Adipocyte (in vitro differentiated cells): ENCODE measurements around the gene RAMP3.

Experiments used
- DNase-seq: peaks from one replicate; pipeline ENCODE4 v3.0.0-alpha.2; 2015; ENCODE audit warnings: low read depth
- H3K27me3 ChIP-seq: replicated peaks from 2 replicates; pipeline ENCODE4 v1.7.0; 2013; ENCODE audit warnings: mild to moderate bottlenecking, low read length, moderate library complexity; ENCODE audit not compliant: control insufficient read depth, insufficient read depth
- H3K36me3 ChIP-seq: 2 replicates; pipeline ENCODE4 v1.7.0; 2013; ENCODE audit warnings: low read length, mild to moderate bottlenecking, moderate library complexity; ENCODE audit not compliant: control insufficient read depth, insufficient read depth, severe bottlenecking
- H3K4me1 ChIP-seq: 2 replicates; pipeline ENCODE4 v1.7.0; 2013; ENCODE audit warnings: mild to moderate bottlenecking, low read length, moderate library complexity; ENCODE audit not compliant: control insufficient read depth, insufficient read depth
- H3K4me3 ChIP-seq: 2 replicates; pipeline ENCODE4 v1.7.0; 2013; ENCODE audit warnings: mild to moderate bottlenecking, low read length, moderate library complexity
- H3K9ac ChIP-seq: 2 replicates; pipeline ENCODE4 v1.7.0; 2013; ENCODE audit warnings: mild to moderate bottlenecking, low read length, moderate library complexity
- H3K9me3 ChIP-seq: 2 replicates; pipeline ENCODE4 v1.7.0; 2013; ENCODE audit warnings: mild to moderate bottlenecking, low read length, moderate library complexity; ENCODE audit not compliant: control insufficient read depth

RAMP3 gene

GRCh38 chr7:45122975-45123860 is 34.4 kb upstream of the RAMP3 start:
- Histone ChIP-seq H3K36me3 (no peaks in the 10 kb centered on the region), H3K4me3 (no peak overlapping the region), H3K9me3 (no peaks in the 10 kb centered on the region), H3K9ac (no peak overlapping the region), H3K4me1 (no peaks in the 10 kb centered on the region), H3K27me3 (peaks cover 18% of the 10 kb centered on the region)
- DNase-seq = no peak

DNA sequence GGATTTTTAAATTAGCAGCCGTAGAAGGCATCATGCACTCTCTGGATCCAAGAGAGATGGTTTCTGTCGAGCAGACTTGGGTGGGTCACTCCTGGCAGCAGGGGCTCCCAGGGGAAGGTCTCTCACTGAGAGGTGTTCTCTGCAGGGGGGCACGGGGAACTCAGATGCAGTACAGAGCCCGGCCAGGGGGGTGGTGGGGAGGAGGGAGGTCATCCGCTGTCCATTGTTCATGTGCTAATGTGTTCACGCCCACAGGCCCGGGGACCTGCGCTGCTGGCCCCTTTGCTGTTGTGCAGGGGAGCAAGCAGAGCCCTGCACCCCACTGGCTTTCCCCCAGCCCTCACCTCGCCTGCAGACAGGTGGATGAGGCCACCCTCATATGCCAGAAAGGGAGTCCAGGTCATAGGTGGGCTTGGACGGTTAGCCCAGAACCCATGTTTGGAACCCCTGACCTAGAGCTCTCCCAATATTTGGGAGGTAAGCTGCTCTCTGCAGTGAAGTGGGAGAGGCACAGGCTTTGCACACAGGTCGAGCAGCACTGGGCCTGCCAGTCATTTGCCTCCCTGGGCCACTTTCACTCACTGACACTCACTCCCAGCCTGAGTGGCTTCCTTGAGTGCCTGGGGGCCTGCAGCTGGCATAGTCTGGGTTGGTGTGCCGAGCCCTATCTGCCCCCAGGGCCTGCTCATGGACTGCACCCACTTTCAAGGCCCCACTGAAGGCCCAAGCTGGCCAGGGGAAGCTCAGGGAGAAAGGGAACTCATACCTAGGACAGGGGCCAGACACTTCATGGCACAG is 33.5 kb upstream of the RAMP3 start:
- Histone ChIP-seq H3K9me3 (no peaks in the 10 kb centered on the region), H3K27me3 (peaks cover 21% of the 10 kb centered on the region), H3K4me3 (no peak overlapping the region), H3K9ac (no peak overlapping the region), H3K36me3 (no peaks in the 10 kb centered on the region), H3K4me1 (no peaks in the 10 kb centered on the region)
- no peak for DNase-seq

DNA sequence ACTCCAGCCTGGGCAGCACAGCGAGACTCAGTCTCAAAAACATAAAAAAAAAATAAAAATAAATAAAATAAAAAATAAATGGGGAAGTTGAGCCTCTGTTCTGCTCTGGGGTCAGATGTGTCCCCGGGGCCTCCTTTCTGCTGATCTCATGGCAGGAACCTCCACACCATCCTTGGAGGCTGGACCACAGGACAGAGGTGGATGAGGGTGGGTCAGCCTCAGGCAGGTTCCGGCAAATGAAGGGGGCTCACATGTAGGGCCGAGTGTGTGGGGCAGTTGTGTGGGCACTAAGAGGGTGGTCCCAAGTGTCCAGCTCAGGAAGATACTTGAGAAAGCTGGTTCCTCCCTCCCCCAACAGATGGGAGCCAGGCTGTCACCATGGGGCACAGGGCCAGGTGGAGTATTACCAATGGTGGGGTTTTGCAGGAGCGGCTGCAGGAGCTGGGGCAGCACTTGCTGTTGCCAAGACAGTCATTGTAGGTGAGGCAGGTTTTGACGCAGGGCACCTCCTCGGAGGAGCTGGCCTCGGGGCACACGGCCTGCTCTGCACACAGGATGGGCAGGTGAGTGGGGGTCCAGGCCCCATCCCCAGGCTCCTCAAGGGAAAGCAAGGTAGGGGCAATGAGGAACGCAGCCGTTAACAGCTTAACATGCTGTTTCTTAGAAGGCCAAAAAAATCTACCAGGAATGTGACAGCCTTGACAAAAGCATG is 32.2 kb upstream of the RAMP3 start:
- H3K36me3 ChIP-seq = no peaks in the 10 kb centered on the region

GRCh38 chr7:45126201-45126600 is 31.4 kb upstream of the RAMP3 start:
- H3K9me3 ChIP-seq = no peaks in the 10 kb centered on the region

More for the DNA sequence above, 32.2 kb upstream of the RAMP3 start:
- no peak for DNase-seq
- H3K4me1 ChIP-seq = no peaks in the 10 kb centered on the region
- H3K9me3 ChIP-seq = no peaks in the 10 kb centered on the region
- H3K27me3 ChIP-seq = peaks cover 28% of the 10 kb centered on the region
- no peak overlapping the region for H3K9ac ChIP-seq
- no peak overlapping the region for H3K4me3 ChIP-seq

GRCh38 chr7:45126920-45127319 is 30.7 kb upstream of the RAMP3 start:
- Histone ChIP-seq H3K4me3 (no peak overlapping the region), H3K36me3 (no peaks in the 10 kb centered on the region), H3K9ac (no peak overlapping the region), H3K4me1 (no peaks in the 10 kb centered on the region), H3K9me3 (no peaks in the 10 kb centered on the region), H3K27me3 (peaks cover 35% of the 10 kb centered on the region)
- DNase-seq = no peak

More at GRCh38 chr7:45126201-45126600, 31.4 kb upstream of the RAMP3 start:
- H3K36me3 ChIP-seq = no peaks in the 10 kb centered on the region
- peaks cover 35% of the 10 kb centered on the region for H3K27me3 ChIP-seq
- no peak overlapping the region for H3K9ac ChIP-seq
- H3K4me3 ChIP-seq = no peak overlapping the region
- H3K4me1 ChIP-seq = no peaks in the 10 kb centered on the region
- no peak for DNase-seq

DNA sequence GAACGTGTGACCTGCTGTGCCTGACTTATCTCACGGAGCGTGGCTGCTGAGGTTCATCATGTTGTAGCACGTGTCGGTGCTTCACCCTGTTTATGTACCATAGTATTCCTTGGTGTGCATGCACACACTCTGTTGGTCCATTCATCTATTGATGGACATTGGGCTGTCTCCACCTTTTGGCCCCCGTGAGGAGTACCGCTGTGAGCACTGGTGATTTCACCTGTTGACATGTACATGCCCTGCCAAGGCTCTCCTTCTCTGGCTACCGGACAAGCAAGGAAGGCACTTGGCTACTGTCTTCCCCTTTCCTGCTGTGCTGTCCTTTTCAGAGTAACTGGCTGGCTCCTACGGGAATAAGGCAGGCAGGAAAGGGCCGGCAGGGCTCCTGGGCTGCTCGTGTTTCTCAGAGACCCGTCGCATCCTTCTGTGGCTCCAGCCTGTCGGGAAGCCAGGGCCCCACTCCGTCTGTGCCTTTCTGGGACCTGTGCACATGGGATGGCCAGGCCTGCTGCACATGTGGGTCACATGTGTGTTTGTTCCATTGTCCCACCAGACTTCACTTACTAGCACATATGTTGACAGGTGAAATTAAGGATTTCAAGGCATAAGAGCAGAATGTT is 28.3 kb upstream of the RAMP3 start:
- Histone ChIP-seq H3K27me3 (peaks cover 33% of the 10 kb centered on the region), H3K4me1 (no peaks in the 10 kb centered on the region), H3K9me3 (no peaks in the 10 kb centered on the region), H3K36me3 (no peaks in the 10 kb centered on the region), H3K4me3 (no peak overlapping the region), H3K9ac (no peak overlapping the region)
- DNase-seq = no peak

DNA sequence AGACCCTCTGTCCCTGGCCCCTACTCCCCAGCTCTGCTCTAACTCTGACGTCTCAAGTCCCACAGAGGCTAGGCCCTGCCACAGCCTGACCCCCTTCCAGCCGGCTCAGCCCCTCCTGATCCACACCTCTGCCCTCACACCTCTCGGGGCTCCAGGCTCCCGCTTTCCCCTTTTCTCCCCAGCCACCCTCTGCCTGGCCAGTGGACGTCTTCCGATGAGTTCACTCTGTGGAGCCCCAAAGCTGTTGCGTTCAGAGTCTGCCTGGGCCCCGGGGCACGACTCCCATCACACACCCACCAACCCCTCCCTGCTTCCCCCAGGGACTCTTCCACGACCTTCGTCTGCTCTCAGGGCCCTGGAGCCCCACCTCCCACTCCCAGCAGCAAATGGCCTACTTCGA is 27.7 kb upstream of the RAMP3 start:
- no peak overlapping the region for H3K9ac ChIP-seq
- no peak for DNase-seq

GRCh38 chr7:45130910-45131309 is 26.7 kb upstream of the RAMP3 start:
- Histone ChIP-seq H3K4me3 (no peak overlapping the region), H3K36me3 (no peaks in the 10 kb centered on the region), H3K4me1 (peaks cover 2% of the 10 kb centered on the region), H3K27me3 (peaks cover 30% of the 10 kb centered on the region), H3K9me3 (no peaks in the 10 kb centered on the region), H3K9ac (no peak overlapping the region)
- no peak for DNase-seq

More for the DNA sequence above, 27.7 kb upstream of the RAMP3 start:
- no peaks in the 10 kb centered on the region for H3K36me3 ChIP-seq
- no peaks in the 10 kb centered on the region for H3K4me1 ChIP-seq
- H3K9me3 ChIP-seq = no peaks in the 10 kb centered on the region
- H3K4me3 ChIP-seq = no peak overlapping the region
- H3K27me3 ChIP-seq = peaks cover 30% of the 10 kb centered on the region

- no peak overlapping the region for H3K4me3 ChIP-seq
- no peaks in the 10 kb centered on the region for H3K36me3 ChIP-seq
- DNase-seq = no peak
- H3K27me3 ChIP-seq = peaks cover 33% of the 10 kb centered on the region
- H3K9me3 ChIP-seq = no peaks in the 10 kb centered on the region
- no peak overlapping the region for H3K9ac ChIP-seq
- peaks cover 3% of the 10 kb centered on the region for H3K4me1 ChIP-seq
Observed at GRCh38 chr7:45131891-45132290, 25.7 kb upstream of the RAMP3 start.

GRCh38 chr7:45132708-45133320 is 24.8 kb upstream of the RAMP3 start:
- H3K27me3 ChIP-seq = peaks cover 36% of the 10 kb centered on the region
- H3K4me1 ChIP-seq = peaks cover 3% of the 10 kb centered on the region
- no peak for DNase-seq

More at GRCh38 chr7:45132708-45133320, 24.8 kb upstream of the RAMP3 start:
- Histone ChIP-seq H3K4me3 (no peak overlapping the region), H3K36me3 (no peaks in the 10 kb centered on the region), H3K9me3 (no peaks in the 10 kb centered on the region), H3K9ac (no peak overlapping the region)
